Naive thymus-derived CD8-positive, alpha-beta T cell (primary cell): ENCODE data around the gene PRDX2. TPM values are rescaled to one million over a fixed set of nuclear protein-coding genes. Genes with fewer than 3 reads are reported as not detected.
"Not testable (repeated sequence)": the region's sequence is repeated elsewhere in the genome, so short reads cannot be mapped to it uniquely, and the experiment has no call there.

Experiments used
- ATAC-seq, 2 donors: fragments of 150-1000 bp; cut with Tn5 transposase in 1 of 2; sonication (Bioruptor Pico), chemical (Tn5 transposase) in 1 of 2; 1 replicate in 1 of 2; 2 replicates in 1 of 2; pipeline ENCODE4 v1.10.0; 2021; ENCODE audit warnings: mild to moderate bottlenecking in 2 of 2, moderate library complexity in 2 of 2
- POLR2A ChIA-PET: fragments of 350-600 bp; sonication (Branson Sonifier 250); formaldehyde crosslinking; loops from one replicate; lab custom pipeline; 2021; ENCODE audit warnings: antibody characterized with exemption; lab: Charles Lee
- DNase-seq, 10 donors: peaks; one replicate each; pipeline versions ENCODE4 v3.0.0 to v3.0.0-alpha.2; 2020 to 2022
- H3K27ac Mint-ChIP-seq, 10 donors: one replicate each; pipeline ENCODE4 v1.8.0; 2020 to 2022; ENCODE audit warnings: mild to moderate bottlenecking in 10 of 10, mixed read lengths in 10 of 10, moderate library complexity in 4 of 10, inconsistent platforms in 1 of 10
- H3K27me3 Mint-ChIP-seq, 5 donors: one replicate each; pipeline ENCODE4 v1.8.0; 2021 to 2022; ENCODE audit warnings: mixed read lengths in 5 of 5
- H3K36me3 Mint-ChIP-seq, 3 donors: one replicate each; pipeline ENCODE4 v1.8.0; 2020 to 2022; ENCODE audit warnings: mixed read lengths in 3 of 3, mild to moderate bottlenecking in 2 of 3, inconsistent platforms in 1 of 3
- H3K4me1 Mint-ChIP-seq, 4 donors: one replicate each; pipeline ENCODE4 v1.8.0; 2021 to 2022; ENCODE audit warnings: mixed read lengths in 4 of 4
- H3K4me3 Mint-ChIP-seq, 10 donors: one replicate each; pipeline ENCODE4 v1.8.0; 2020 to 2022; ENCODE audit warnings: mild to moderate bottlenecking in 10 of 10, mixed read lengths in 10 of 10, moderate library complexity in 6 of 10, inconsistent platforms in 1 of 10
- H3K9me3 Mint-ChIP-seq, 9 donors: one replicate each; pipeline ENCODE4 v1.8.0; 2020 to 2022; ENCODE audit warnings: mixed read lengths in 9 of 9, mild to moderate bottlenecking in 3 of 9, inconsistent platforms in 1 of 9, moderate library complexity in 1 of 9
- polyA plus RNA-seq, 3 donors: library from polyadenylated mRNA; unstranded; fragments of 300-500 nt; fragmentation: Illumina TruSeq; gene quantifications; one replicate each; pipeline ENCODE4 v1.2.3, GENCODE V29; 2021
- total RNA-seq, 8 experiments: library from RNA in 2 of 8; stranded (reverse) in 2 of 8; gene quantifications; one replicate each; pipeline ENCODE4 v1.2.3 and lab custom pipeline; 2021 to 2026

The PRDX2 gene
- total RNA-seq: 100 to 1,000 TPM; 108 to 112 TPM
- polyA plus RNA-seq: 100 to 1,000 TPM; 253 to 362 (median 333) TPM
- 44.3 to 76.3 (median 60.2) reads per million in 6 experiments for total RNA-seq (lab: John Stamatoyannopoulos, UW)

DNA sequence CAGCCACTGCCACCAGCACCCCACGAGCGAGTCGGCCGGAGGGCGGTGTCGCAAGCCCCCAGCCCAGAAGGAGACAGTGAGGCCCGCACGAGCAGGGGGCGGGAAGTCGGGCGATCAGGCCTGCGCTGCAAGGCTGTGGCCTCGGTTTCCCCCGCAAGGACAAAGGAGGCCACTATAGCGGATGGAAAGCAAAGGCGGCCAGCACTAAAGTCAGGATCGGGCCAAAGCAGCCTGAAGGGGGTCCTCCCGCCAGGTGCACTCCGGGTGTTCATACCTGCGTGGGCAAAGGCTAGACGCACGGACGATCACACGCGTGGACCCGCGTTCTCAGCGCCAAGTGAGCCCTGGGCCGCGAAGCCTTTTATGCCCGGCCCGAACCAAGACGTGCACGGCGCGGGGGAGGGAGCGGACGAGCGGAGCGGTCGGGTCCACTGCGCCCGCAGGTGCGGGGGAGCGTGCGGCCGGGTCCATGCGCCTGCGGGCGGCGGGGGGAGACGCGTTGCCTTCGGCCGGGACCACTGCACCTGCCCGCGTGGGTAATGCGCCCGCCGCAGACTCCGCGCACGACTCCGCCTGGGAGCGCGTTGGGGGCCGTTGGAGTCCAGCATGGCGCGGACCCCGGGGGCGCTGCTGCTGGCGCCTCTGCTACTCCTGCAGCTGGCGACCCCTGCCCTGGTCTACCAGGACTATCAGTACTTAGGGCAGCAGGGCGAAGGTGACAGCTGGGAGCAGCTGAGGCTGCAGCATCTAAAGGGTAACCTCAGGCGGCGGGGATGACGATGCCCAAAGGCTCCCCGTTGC is at the start of gene PRDX2, which contains the start of gene THSD8:
Gene PRDX2 (minus strand): TSS at position 335 of the 801 bp plus-strand sequence. CDS start 539 bp downstream, outside the sequence.
Gene THSD8 (plus strand): TSS at position 604 of the 801 bp plus-strand sequence. CDS start 3 bp downstream, at position 607.
- peaks cover 0 to 21% (median 0%) of the 10 kb centered on the region in 3 donors for H3K36me3 Mint-ChIP-seq
- H3K9me3 Mint-ChIP-seq: no peaks in the 10 kb centered on the region
- ATAC-seq: peak; percentile 63 to 66
- H3K4me3 Mint-ChIP-seq: peak within 1 kb of the TSS; percentile 85 to 94 (median 88)
- peak within 1 kb of the TSS; percentile 44 to 91 (median 81) for H3K27ac Mint-ChIP-seq
- POLR2A ChIA-PET: interaction anchor here (0.5 to 14.5 kb wide), 6 partner anchors 10 to 249 kb away, joined by 3 to 1021 read pairs (median 4); partner anchors contain the start of genes HOOK2, JUNB and TRIR
- H3K27me3 Mint-ChIP-seq: no peaks in the 10 kb centered on the region
- peaks cover 17 to 33% (median 27%) of the 10 kb centered on the region in 4 donors for H3K4me1 Mint-ChIP-seq
- peak; percentile 48 to 78 (median 66) for DNase-seq

- ATAC-seq: peak; percentile 94 to 98
- Mint-ChIP-seq H3K36me3 (peaks cover 0 to 2% (median 0%) of the 10 kb centered on the region in 3 donors), H3K27me3 (peaks cover 16 to 46% (median 28%) of the 10 kb centered on the region in 5 donors), H3K9me3 (no peaks in the 10 kb centered on the region), H3K27ac (peak overlapping the region in 1 of 10 donors; percentile 76), H3K4me1 (peaks cover 3 to 7% (median 6%) of the 10 kb centered on the region in 4 donors), H3K4me3 (peak overlapping the region in 8 of 10 donors; percentile 29 to 67 (median 50))
- peak; percentile 56 to 85 (median 79) for DNase-seq
- POLR2A ChIA-PET: interaction anchor here (0.5 to 2.1 kb wide), 10 partner anchors 15 to 1842 kb away, joined by 3 to 8 read pairs (median 4); no protein-coding TSS in a partner anchor
Observed at GRCh38 chr19:12847159-12848139, 45.8 kb upstream of the PRDX2 start.

GRCh38 chr19:12846613-12847012 is 45.0 kb upstream of the PRDX2 start:
- Mint-ChIP-seq H3K27me3 (peaks cover 21 to 52% (median 34%) of the 10 kb centered on the region in 5 donors), H3K4me3 (peak overlapping the region in 1 of 10 donors; percentile 6), H3K4me1 (peaks cover 7 to 11% (median 9%) of the 10 kb centered on the region in 4 donors)
- not testable (repeated sequence) for DNase-seq, H3K9me3 Mint-ChIP-seq, H3K36me3 Mint-ChIP-seq, ATAC-seq, H3K27ac Mint-ChIP-seq
- POLR2A ChIA-PET: interaction anchor here (0.6 to 2.1 kb wide), 6 partner anchors 46 to 1843 kb away, joined by 3 to 8 read pairs (median 4); no protein-coding TSS in a partner anchor

GRCh38 chr19:12843999-12844732 is 42.6 kb upstream of the PRDX2 start:
- Mint-ChIP-seq H3K27ac (no peak overlapping the region), H3K4me1 (peaks cover 21 to 31% (median 29%) of the 10 kb centered on the region in 4 donors), H3K4me3 (no peak overlapping the region), H3K36me3 (peaks cover 0 to 11% (median 2%) of the 10 kb centered on the region in 3 donors), H3K9me3 (no peaks in the 10 kb centered on the region), H3K27me3 (peaks cover 38 to 75% (median 56%) of the 10 kb centered on the region in 5 donors)
- POLR2A ChIA-PET: interaction anchor here (0.5 kb wide), 2 partner anchors 36 to 117 kb away, joined by 3 to 5 read pairs; no protein-coding TSS in a partner anchor
- DNase-seq (no peak), ATAC-seq (no peak)

- DNase-seq (no peak), ATAC-seq (no peak)
- Mint-ChIP-seq H3K4me1 (peaks cover 23 to 39% (median 34%) of the 10 kb centered on the region in 4 donors), H3K27me3 (peaks cover 38 to 83% (median 54%) of the 10 kb centered on the region in 5 donors), H3K27ac (no peak overlapping the region), H3K36me3 (peaks cover 0 to 11% (median 2%) of the 10 kb centered on the region in 3 donors), H3K9me3 (no peaks in the 10 kb centered on the region), H3K4me3 (no peak overlapping the region)
- POLR2A ChIA-PET: no interaction called here
Observed at GRCh38 chr19:12843328-12843727, 41.7 kb upstream of the PRDX2 start.

DNA sequence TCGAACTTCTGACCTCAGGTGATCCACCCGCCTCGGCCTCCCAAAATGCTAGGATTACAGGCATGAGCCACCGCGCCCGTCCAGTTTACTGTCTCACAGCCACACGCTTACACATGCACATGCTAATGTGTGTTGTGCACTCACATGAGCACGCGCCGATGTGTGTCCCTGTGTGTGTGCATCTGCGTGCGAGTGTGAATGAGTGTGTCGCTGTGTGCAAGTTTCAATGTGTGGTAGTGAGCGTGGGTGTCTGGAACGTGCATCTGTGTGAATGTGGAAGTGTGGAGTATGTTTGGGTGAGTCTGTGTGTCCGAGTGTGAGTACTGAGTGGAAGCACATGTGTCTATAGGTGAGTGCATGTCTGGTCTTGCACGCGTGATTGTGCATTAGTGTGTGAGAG is 40.9 kb upstream of the PRDX2 start:
- ATAC-seq (no peak), DNase-seq (no peak)
- Mint-ChIP-seq H3K27ac (no peak overlapping the region), H3K4me1 (peaks cover 21 to 36% (median 34%) of the 10 kb centered on the region in 4 donors), H3K4me3 (peak overlapping the region in 1 of 10 donors; percentile 11), H3K27me3 (peaks cover 43 to 88% (median 56%) of the 10 kb centered on the region in 5 donors), H3K9me3 (no peaks in the 10 kb centered on the region), H3K36me3 (peaks cover 0 to 11% (median 2%) of the 10 kb centered on the region in 3 donors)
- POLR2A ChIA-PET: no interaction called here

GRCh38 chr19:12841094-12841493 is 39.5 kb upstream of the PRDX2 start:
- no peak for ATAC-seq

GRCh38 chr19:12840091-12841079 is 38.8 kb upstream of the PRDX2 start:
- peak in 1 of 2 donors; percentile 24 for ATAC-seq
- POLR2A ChIA-PET: no interaction called here

More at GRCh38 chr19:12841094-12841493, 39.5 kb upstream of the PRDX2 start:
- POLR2A ChIA-PET: no interaction called here
- peak overlapping the region; percentile 7 to 75 (median 42) for H3K4me3 Mint-ChIP-seq
- H3K9me3 Mint-ChIP-seq: no peaks in the 10 kb centered on the region
- H3K4me1 Mint-ChIP-seq: peaks cover 19 to 43% (median 33%) of the 10 kb centered on the region in 4 donors
- H3K27me3 Mint-ChIP-seq: peaks cover 51 to 89% (median 61%) of the 10 kb centered on the region in 5 donors
- peaks cover 0 to 11% (median 2%) of the 10 kb centered on the region in 3 donors for H3K36me3 Mint-ChIP-seq
- DNase-seq: no peak
- no peak overlapping the region for H3K27ac Mint-ChIP-seq

GRCh38 chr19:12838886-12839756 is 37.5 kb upstream of the PRDX2 start:
- H3K4me3 Mint-ChIP-seq: peak overlapping the region; percentile 4 to 82 (median 74)
- peaks cover 55 to 92% (median 67%) of the 10 kb centered on the region in 5 donors for H3K27me3 Mint-ChIP-seq
- peak overlapping the region in 1 of 10 donors; percentile 75 for H3K27ac Mint-ChIP-seq
- POLR2A ChIA-PET: no interaction called here
- peaks cover 0 to 4% (median 0%) of the 10 kb centered on the region in 9 donors for H3K9me3 Mint-ChIP-seq
- H3K4me1 Mint-ChIP-seq: peaks cover 23 to 50% (median 38%) of the 10 kb centered on the region in 4 donors
- ATAC-seq (peak in 1 of 2 donors; percentile 68), DNase-seq (peak in 2 of 10 donors; percentile 21 to 62)
- H3K36me3 Mint-ChIP-seq: peaks cover 0 to 11% (median 2%) of the 10 kb centered on the region in 3 donors

More at GRCh38 chr19:12840091-12841079, 38.8 kb upstream of the PRDX2 start:
- Mint-ChIP-seq H3K4me1 (peaks cover 19 to 43% (median 33%) of the 10 kb centered on the region in 4 donors), H3K4me3 (peak overlapping the region in 9 of 10 donors; percentile 7 to 75 (median 43)), H3K9me3 (no peaks in the 10 kb centered on the region), H3K27ac (peak overlapping the region in 1 of 10 donors; percentile 70), H3K27me3 (peaks cover 54 to 89% (median 66%) of the 10 kb centered on the region in 5 donors), H3K36me3 (peaks cover 0 to 11% (median 2%) of the 10 kb centered on the region in 3 donors)
- peak in 4 of 10 donors; percentile 14 to 39 (median 28) for DNase-seq
